WTC11 (cell line): ENCODE measurements around the gene KNTC1. TPM values are rescaled to one million over a fixed set of nuclear protein-coding genes. Genes with fewer than 3 reads are reported as not detected.

Source experiments
- ATAC-seq: fragments of 200-7000 bp; cut with Tn5 transposase; 2 replicates; pipeline ENCODE4 v1.10.0; 2021; ENCODE audit warnings: mild to moderate bottlenecking, moderate library complexity
- CTCF ChIA-PET: fragments of 300-600 bp; sonication (Branson Sonifier 250); formaldehyde crosslinking; loops from one replicate; lab custom pipeline; 2021; ENCODE audit warnings: antibody characterized with exemption; lab: Charles Lee
- POLR2A ChIA-PET: fragments of 350-600 bp; sonication (Branson Sonifier 250); formaldehyde crosslinking; loops from one replicate; lab custom pipeline; 2021; ENCODE audit warnings: antibody characterized with exemption; lab: Charles Lee
- DNase-seq: peaks from one replicate; pipeline ENCODE4 v3.0.0; 2021; ENCODE audit warnings: low spot score
- H3K27ac Mint-ChIP-seq: 2 replicates; pipeline ENCODE4 v1.8.0; 2021; ENCODE audit warnings: mixed read lengths
- H3K27me3 Mint-ChIP-seq: 2 replicates; pipeline ENCODE4 v1.8.0; 2021; ENCODE audit warnings: low read depth, mild to moderate bottlenecking, moderate library complexity, mixed read lengths
- H3K36me3 Mint-ChIP-seq: 2 replicates; pipeline ENCODE4 v1.8.0; 2021; ENCODE audit warnings: mixed read lengths
- H3K4me1 Mint-ChIP-seq: 2 replicates; pipeline ENCODE4 v1.8.0; 2022; ENCODE audit warnings: mixed read lengths
- H3K4me3 Mint-ChIP-seq: 2 replicates; pipeline ENCODE4 v1.8.0; 2021; ENCODE audit warnings: mild to moderate bottlenecking, moderate library complexity, mixed read lengths
- H3K9me3 Mint-ChIP-seq: 2 replicates; pipeline ENCODE4 v1.8.0; 2021; ENCODE audit warnings: mixed read lengths
- AFF4 ChIP-seq: sonication (generic); formaldehyde crosslinking; IDR thresholded peaks from 2 replicates; pipeline ENCODE4 v1.8.1; 2023; ENCODE audit warnings: mild to moderate bottlenecking, missing genetic modification reagents, borderline replicate concordance
- AR ChIP-seq: fragments of 250-450 bp; sonication (Bioruptor Pico); IDR thresholded peaks from 2 replicates; pipeline ENCODE4 v1.9.0; 2021; ENCODE audit warnings: mild to moderate bottlenecking
- ATF6 ChIP-seq: sonication (generic); formaldehyde crosslinking; IDR thresholded peaks from 2 replicates; pipeline ENCODE4 v1.8.1; 2023; ENCODE audit warnings: mild to moderate bottlenecking, missing genetic modification reagents
- E2F4 ChIP-seq: sonication (generic); formaldehyde crosslinking; IDR thresholded peaks from 2 replicates; pipeline ENCODE4 v1.8.1; 2022; ENCODE audit warnings: low read depth, mild to moderate bottlenecking, moderate library complexity, missing genetic modification reagents, borderline replicate concordance
- ELF4 ChIP-seq: sonication (generic); formaldehyde crosslinking; IDR thresholded peaks from 2 replicates; pipeline ENCODE4 v1.8.1; 2022; ENCODE audit warnings: low read depth, mild to moderate bottlenecking, moderate library complexity, missing genetic modification reagents
- EMX1 ChIP-seq: fragments of 250-450 bp; sonication (Bioruptor Pico); IDR thresholded peaks from 2 replicates; pipeline ENCODE4 v1.8.0; 2021; ENCODE audit warnings: mild to moderate bottlenecking
- HMGXB4 ChIP-seq: sonication (generic); formaldehyde crosslinking; IDR thresholded peaks from 2 replicates; pipeline ENCODE4 v1.8.1; 2023; ENCODE audit warnings: mild to moderate bottlenecking, moderate library complexity, missing genetic modification reagents
- IRF2 ChIP-seq: sonication (generic); formaldehyde crosslinking; IDR thresholded peaks from 2 replicates; pipeline ENCODE4 v1.8.0; 2022; ENCODE audit warnings: low read depth, missing genetic modification reagents, borderline replicate concordance
- MLX ChIP-seq: sonication (generic); formaldehyde crosslinking; IDR thresholded peaks from 2 replicates; pipeline ENCODE4 v1.8.1; 2023; ENCODE audit warnings: mild to moderate bottlenecking, missing genetic modification reagents, moderate library complexity
- MXD4 ChIP-seq: fragments of 250-450 bp; sonication (Bioruptor Pico); IDR thresholded peaks from 2 replicates; pipeline ENCODE4 v1.8.0; 2021; ENCODE audit warnings: mild to moderate bottlenecking, moderate library complexity, borderline replicate concordance
- NR1H2 ChIP-seq: sonication (generic); formaldehyde crosslinking; IDR thresholded peaks from 2 replicates; pipeline ENCODE4 v1.9.0; 2021; ENCODE audit warnings: mild to moderate bottlenecking, moderate library complexity, missing genetic modification reagents
- NR3C1 ChIP-seq: sonication (generic); formaldehyde crosslinking; conservative IDR thresholded peaks from 2 replicates; pipeline ENCODE4 v1.8.1; 2023; ENCODE audit warnings: low read depth, mild to moderate bottlenecking, missing genetic modification reagents
- OVOL2 ChIP-seq: fragments of 250-450 bp; sonication (Bioruptor Pico); IDR thresholded peaks from 2 replicates; pipeline ENCODE4 v1.9.0; 2021; ENCODE audit warnings: mild to moderate bottlenecking, borderline replicate concordance
- SMAD3 ChIP-seq: sonication (generic); formaldehyde crosslinking; IDR thresholded peaks from 2 replicates; pipeline ENCODE4 v1.8.0; 2022; ENCODE audit warnings: missing genetic modification reagents, mild to moderate bottlenecking, borderline replicate concordance
- SOX15 ChIP-seq: fragments of 250-450 bp; sonication (Bioruptor Pico); IDR thresholded peaks from 2 replicates; pipeline ENCODE4 v1.9.0; 2021; ENCODE audit warnings: mild to moderate bottlenecking
- TEAD4 ChIP-seq: sonication (generic); formaldehyde crosslinking; IDR thresholded peaks from 2 replicates; pipeline ENCODE4 v1.8.0; 2022; ENCODE audit warnings: mild to moderate bottlenecking, missing genetic modification reagents
- TP53 ChIP-seq: sonication (generic); formaldehyde crosslinking; IDR thresholded peaks from 2 replicates; pipeline ENCODE4 v1.8.1; 2023; ENCODE audit warnings: mild to moderate bottlenecking, missing genetic modification reagents
- USF2 ChIP-seq: sonication (generic); formaldehyde crosslinking; IDR thresholded peaks from 2 replicates; pipeline ENCODE4 v1.8.1; 2023; ENCODE audit warnings: mild to moderate bottlenecking, missing genetic modification reagents, moderate library complexity
- ZNF219 ChIP-seq: sonication (generic); formaldehyde crosslinking; IDR thresholded peaks from 2 replicates; pipeline ENCODE4 v1.8.0; 2023; ENCODE audit warnings: missing genetic modification reagents, mild to moderate bottlenecking, borderline replicate concordance
- ZNF416 ChIP-seq: fragments of 250-450 bp; sonication (Bioruptor Pico); IDR thresholded peaks from 2 replicates; pipeline ENCODE4 v1.9.0; 2021; ENCODE audit warnings: mild to moderate bottlenecking, inconsistent platforms
- total RNA-seq: library from RNA; stranded (reverse); gene quantifications from 3 replicates; pipeline ENCODE4 v1.2.3, GENCODE V29; 2021

KNTC1 gene
- total RNA-seq, 1 experiment from 2014 or later = 85.1 TPM

- no peak for TF ChIP-seq E2F4 (CRISPR knock-in tag)
- TF ChIP-seq AR (CRISPR knock-in tag) = no peak
- no peak for TF ChIP-seq MXD4 (CRISPR knock-in tag)
- no peak for TF ChIP-seq TEAD4 (CRISPR knock-in tag)
- no peak for TF ChIP-seq HMGXB4 (CRISPR knock-in tag)
- no peak for TF ChIP-seq MLX (CRISPR knock-in tag)
- TF ChIP-seq NR1H2 (CRISPR knock-in tag) = no peak
- no peak for TF ChIP-seq TP53
- no peak for TF ChIP-seq EMX1 (CRISPR knock-in tag)
- TF ChIP-seq USF2 (CRISPR knock-in tag) = no peak
These were observed 3.0 kb upstream of the KNTC1 start (continued) for GRCh38 chr12:122523846-122524718.

- DNase-seq (no peak), ATAC-seq (no peak)
- no peak overlapping the region for H3K27ac Mint-ChIP-seq
- POLR2A ChIA-PET = interaction anchor here (0.6 to 2.7 kb wide), 5 partner anchors 23 to 128 kb away, joined by 3 to 46 read pairs (median 3); partner anchors contain the start of gene ZCCHC8
- H3K4me1 Mint-ChIP-seq = peaks cover 18% of the 10 kb centered on the region
- CTCF ChIA-PET = no interaction called here
- H3K9me3 Mint-ChIP-seq = no peaks in the 10 kb centered on the region
- H3K4me3 Mint-ChIP-seq = no peak overlapping the region
- peaks cover 37% of the 10 kb centered on the region for H3K36me3 Mint-ChIP-seq
- H3K27me3 Mint-ChIP-seq = no peaks in the 10 kb centered on the region
- TF ChIP-seq AFF4 (no peak), SMAD3 (CRISPR knock-in tag) (no peak), OVOL2 (no peak), ATF6 (CRISPR knock-in tag) (no peak), SOX15 (no peak), NR3C1 (CRISPR knock-in tag) (no peak), ZNF219 (no peak), ELF4 (CRISPR knock-in tag) (no peak), IRF2 (CRISPR knock-in tag) (no peak), ZNF416 (CRISPR knock-in tag) (no peak)
These were observed 462 bp downstream of the KNTC1 start for GRCh38 chr12:122527478-122527944.
